DND-41 (cell line): ENCODE data around the gene ZNF624.

Experiments used
- ATAC-seq: fragments of 200-7000 bp; cut with Tn5 transposase; 3 replicates; pipeline ENCODE4 v1.9.1; 2021; ENCODE audit warnings: low read depth; ENCODE audit not compliant: insufficient read depth
- DNase-seq: peaks from one replicate; pipeline ENCODE4 v3.0.0-alpha.2; 2020
- H2AFZ ChIP-seq: 2 replicates; pipeline ENCODE4 v1.6.0; 2012; ENCODE audit warnings: low read depth, low read length
- H3K27ac ChIP-seq: 2 replicates; pipeline ENCODE4 v1.5.1; 2012; ENCODE audit warnings: low read length, inconsistent platforms
- H3K27me3 ChIP-seq: fragments of 200-600 bp; sonication (generic); 2 replicates; pipeline ENCODE4 v1.6.0; 2012; ENCODE audit warnings: low read length, mild to moderate bottlenecking, inconsistent platforms; ENCODE audit not compliant: insufficient read depth, poor library complexity
- H3K36me3 ChIP-seq: 2 replicates; pipeline ENCODE4 v1.5.1; 2012; ENCODE audit warnings: low read length, inconsistent platforms; ENCODE audit not compliant: insufficient read depth
- H3K4me1 ChIP-seq: 2 replicates; pipeline ENCODE4 v1.5.1; 2012; ENCODE audit warnings: mild to moderate bottlenecking, low read length; ENCODE audit not compliant: insufficient read depth
- H3K4me2 ChIP-seq: 2 replicates; pipeline ENCODE4 v1.6.0; 2012; ENCODE audit warnings: mild to moderate bottlenecking, moderate library complexity, low read length, inconsistent platforms; ENCODE audit not compliant: insufficient read depth
- H3K4me3 ChIP-seq, 2 experiments: fragments of 200-600 bp in 1 of 2; shearing (Covaris generic) in 1 of 2; 2 replicates each; pipeline ENCODE4 v1.5.1; 2012 to 2016; ENCODE audit warnings: inconsistent platforms in 2 of 2, low read length in 2 of 2, mild to moderate bottlenecking in 2 of 2, low read depth in 1 of 2, moderate library complexity in 1 of 2
- H3K79me2 ChIP-seq: 2 replicates; pipeline ENCODE4 v1.6.0; 2012; ENCODE audit warnings: low read length, inconsistent platforms; ENCODE audit not compliant: insufficient read depth
- H3K9ac ChIP-seq: 2 replicates; pipeline ENCODE4 v1.6.0; 2012; ENCODE audit warnings: low read depth, mild to moderate bottlenecking, inconsistent platforms, low read length, moderate library complexity
- H3K9me3 ChIP-seq: 2 replicates; pipeline ENCODE4 v1.5.1; 2012; ENCODE audit warnings: low read length, moderate library complexity, mild to moderate bottlenecking, inconsistent platforms; ENCODE audit not compliant: insufficient read depth, severe bottlenecking
- H4K20me1 ChIP-seq: 2 replicates; pipeline ENCODE4 v1.6.0; 2012; ENCODE audit warnings: low read length; ENCODE audit not compliant: insufficient read depth
- CTCF ChIP-seq: IDR thresholded peaks from 2 replicates; pipeline ENCODE4 v1.5.1; 2012; ENCODE audit warnings: borderline replicate concordance, low read length, moderate library complexity, mild to moderate bottlenecking; ENCODE audit not compliant: poor library complexity, severe bottlenecking; ENCODE audit errors: extremely low read depth
- EZH2 ChIP-seq: IDR thresholded peaks from 3 replicates; pipeline ENCODE4 v1.6.1; 2012; ENCODE audit warnings: borderline replicate concordance, low read depth, mild to moderate bottlenecking, moderate library complexity, low read length, inconsistent platforms; ENCODE audit not compliant: severe bottlenecking

Gene ZNF624

GRCh38 chr17:16652252-16652651 lies 1.4 kb downstream of the ZNF624 start:
- Histone ChIP-seq H4K20me1 (no peaks in the 10 kb centered on the region), H3K4me1 (peaks cover 28% of the 10 kb centered on the region), H3K9me3 (no peaks in the 10 kb centered on the region), H3K36me3 (peaks cover 2% of the 10 kb centered on the region), H3K79me2 (peaks cover 25% of the 10 kb centered on the region), H2AFZ (no peak overlapping the region), H3K27ac (no peak overlapping the region), H3K4me3 (peak overlapping the region in 1 of 2 experiments; percentile 77; a peak in 2 of 4 replicates), H3K9ac (peak overlapping the region; percentile 81), H3K27me3 (no peaks in the 10 kb centered on the region), H3K4me2 (peak overlapping the region; percentile 71; the same call in 1 of the 2 replicates)
- no peak for DNase-seq
- TF ChIP-seq CTCF, result no peak
- TF ChIP-seq EZH2, result no peak
- ATAC-seq, result no peak

GRCh38 chr17:16649585-16649984 lies 4.1 kb downstream of the ZNF624 start:
- Histone ChIP-seq H3K4me2 (no peak overlapping the region), H3K79me2 (peaks cover 25% of the 10 kb centered on the region), H3K4me3 (no peak overlapping the region), H3K4me1 (peaks cover 26% of the 10 kb centered on the region), H3K36me3 (peaks cover 10% of the 10 kb centered on the region), H3K9ac (no peak overlapping the region), H2AFZ (no peak overlapping the region), H4K20me1 (no peaks in the 10 kb centered on the region), H3K9me3 (no peaks in the 10 kb centered on the region), H3K27me3 (no peaks in the 10 kb centered on the region), H3K27ac (no peak overlapping the region)
- ATAC-seq (no peak), DNase-seq (no peak)
- no peak for TF ChIP-seq EZH2
- no peak for TF ChIP-seq CTCF

GRCh38 chr17:16639438-16639837 lies 14.2 kb downstream of the ZNF624 start:
- ATAC-seq (no peak), DNase-seq (no peak)
- TF ChIP-seq CTCF (no peak), EZH2 (no peak)
- Histone ChIP-seq H3K9me3 (no peaks in the 10 kb centered on the region), H3K27ac (no peak overlapping the region), H4K20me1 (no peaks in the 10 kb centered on the region), H3K36me3 (peaks cover 16% of the 10 kb centered on the region), H3K9ac (no peak overlapping the region), H3K27me3 (no peaks in the 10 kb centered on the region), H3K4me3 (no peak overlapping the region), H2AFZ (no peak overlapping the region), H3K4me1 (no peaks in the 10 kb centered on the region), H3K4me2 (no peak overlapping the region), H3K79me2 (no peaks in the 10 kb centered on the region)

GRCh38 chr17:16623282-16623681 lies 30.4 kb downstream of the ZNF624 start:
- Histone ChIP-seq H3K9ac (no peak overlapping the region), H4K20me1 (no peaks in the 10 kb centered on the region), H3K27me3 (no peaks in the 10 kb centered on the region), H2AFZ (no peak overlapping the region), H3K4me2 (no peak overlapping the region), H3K9me3 (peaks cover 56% of the 10 kb centered on the region), H3K27ac (no peak overlapping the region), H3K79me2 (no peaks in the 10 kb centered on the region), H3K4me3 (no peak overlapping the region), H3K36me3 (peaks cover 48% of the 10 kb centered on the region), H3K4me1 (no peaks in the 10 kb centered on the region)
- TF ChIP-seq CTCF, result no peak
- TF ChIP-seq EZH2, result no peak
- DNase-seq (no peak), ATAC-seq (no peak)
